ENCODE results near the gene RNF125. TPM values are rescaled to one million over a fixed set of nuclear protein-coding genes. Genes with fewer than 3 reads are reported as not detected.
A peak's percentile ranks its signal among the peaks of the same experiment; 100 is the strongest.
"Not testable (repeated sequence)": the region's sequence is repeated elsewhere in the genome, so short reads cannot be mapped to it uniquely, and the experiment has no call there.

The RNF125 gene
- total RNA-seq, 2 experiments from 2014 or later, result 35.6 to 36.0 TPM

DNA sequence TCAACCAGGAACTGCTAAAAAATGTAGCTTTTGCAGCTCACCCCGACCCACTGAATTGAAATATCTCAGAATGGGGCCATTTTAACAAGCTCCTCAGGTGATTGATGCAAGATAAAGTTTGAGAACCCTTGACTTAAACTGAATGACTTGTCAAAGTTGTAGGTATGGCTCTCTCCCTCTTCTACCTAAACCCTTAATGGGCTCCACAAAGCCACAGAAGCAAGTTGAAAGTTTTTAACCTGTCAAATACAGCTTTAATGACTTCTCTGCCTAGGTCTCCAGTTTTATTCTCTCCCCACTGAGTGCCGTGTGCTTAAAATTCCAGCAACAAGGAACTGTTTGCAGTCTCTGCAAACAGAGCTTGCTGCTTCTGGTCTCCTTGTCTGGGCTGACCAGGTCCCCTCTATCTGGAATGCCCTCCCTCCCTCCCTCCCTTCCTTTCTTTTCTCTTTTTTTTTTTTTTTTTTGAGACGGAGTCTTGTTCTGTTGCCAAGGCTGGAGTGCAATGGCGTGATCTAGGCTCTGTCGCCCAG, 19.7 kb upstream of the RNF125 start:
- CTCF ChIA-PET, result no interaction called here
- Mint-ChIP-seq H3K4me1 (no peaks in the 10 kb centered on the region), H3K4me3 (no peak overlapping the region), H3K27ac (no peak overlapping the region), H3K36me3 (ENCODE audit: low read depth) (no peaks in the 10 kb centered on the region), H3K9me3 (no peaks in the 10 kb centered on the region), H3K27me3 (peaks cover 2% of the 10 kb centered on the region)
- no peak for DNase-seq
- POLR2A ChIA-PET, result interaction anchor here (0.6 kb wide), 1 partner anchor 269 kb away, joined by 3 read pairs; no protein-coding TSS in a partner anchor

DNA sequence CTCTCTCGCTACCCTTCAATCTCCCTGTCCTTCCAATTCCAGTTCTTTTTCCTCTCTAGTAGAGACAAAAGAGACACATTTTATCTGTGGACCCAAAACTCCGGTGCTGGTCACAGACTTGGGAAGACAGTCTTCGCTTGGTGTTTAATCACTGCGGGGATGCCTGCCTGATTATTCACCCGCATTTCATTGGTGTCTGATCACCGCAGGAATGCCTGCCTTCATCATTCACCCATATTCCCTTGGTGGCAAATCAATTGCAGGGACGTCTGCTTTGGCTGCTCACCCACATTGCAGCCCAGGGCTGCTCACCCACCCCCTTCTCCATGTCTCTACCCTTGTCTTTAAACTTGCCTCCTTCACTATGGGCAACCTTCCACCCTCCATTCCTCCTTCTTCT, 17.5 kb upstream of the RNF125 start:
- H3K27ac Mint-ChIP-seq; POLR2A ChIA-PET; H3K4me3 Mint-ChIP-seq; H3K9me3 Mint-ChIP-seq; DNase-seq; H3K27me3 Mint-ChIP-seq; CTCF ChIA-PET; H3K4me1 Mint-ChIP-seq; H3K36me3 Mint-ChIP-seq (ENCODE audit: low read depth): not testable (repeated sequence)

DNA sequence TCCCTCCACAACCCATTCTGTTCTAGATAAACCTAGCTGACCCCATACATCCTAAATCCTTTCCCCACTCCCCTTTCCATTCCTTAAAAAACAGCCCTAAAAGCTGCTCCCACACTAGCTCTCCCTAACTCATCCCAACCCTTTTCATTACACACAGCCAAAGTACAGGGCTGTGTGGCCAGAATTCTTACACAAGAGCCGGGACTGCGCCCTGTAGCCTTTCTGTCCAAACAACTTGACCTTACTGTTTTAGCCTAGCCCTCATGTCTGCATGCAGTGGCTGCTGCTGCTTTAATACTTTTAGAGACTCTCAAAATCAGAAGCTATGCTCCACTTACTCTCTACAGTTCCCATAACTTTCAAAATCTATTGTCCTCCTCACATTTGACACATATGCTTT, 14.8 kb upstream of the RNF125 start:
- H3K36me3 Mint-ChIP-seq (ENCODE audit: low read depth); CTCF ChIA-PET; H3K4me3 Mint-ChIP-seq; H3K4me1 Mint-ChIP-seq; H3K27ac Mint-ChIP-seq; H3K9me3 Mint-ChIP-seq; H3K27me3 Mint-ChIP-seq; POLR2A ChIA-PET; DNase-seq: not testable (repeated sequence)

DNA sequence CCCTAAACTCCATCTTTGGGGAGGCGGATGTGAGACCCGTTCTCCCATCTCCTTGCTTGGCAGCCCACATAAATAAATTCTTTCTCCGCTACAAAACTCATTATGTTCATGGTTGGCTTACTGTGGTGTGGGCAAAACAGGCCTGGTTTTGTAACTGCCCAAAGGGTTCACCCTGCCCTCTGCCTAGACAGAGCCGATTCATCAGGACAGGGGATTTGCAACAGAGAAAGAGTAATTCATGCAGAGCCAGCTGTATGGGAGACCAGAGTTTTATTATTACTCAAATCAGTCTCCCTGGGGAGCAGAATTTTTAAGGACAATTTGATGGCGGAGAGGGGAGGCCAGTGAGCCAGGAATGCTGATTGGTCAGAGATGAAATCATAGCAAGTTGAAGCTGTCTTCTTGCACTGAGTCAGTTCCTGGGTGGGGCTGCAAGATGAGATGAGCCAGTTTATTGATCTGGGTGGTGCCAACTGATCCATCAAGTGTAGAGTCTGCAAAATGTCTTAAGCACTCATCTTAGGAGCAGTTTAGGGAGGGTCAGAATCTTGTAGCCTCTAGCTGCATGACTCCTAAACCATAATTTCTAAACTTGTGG, 8.4 kb upstream of the RNF125 start:
- DNase-seq, result no peak
- H3K36me3 Mint-ChIP-seq (ENCODE audit: low read depth), result peaks cover 5% of the 10 kb centered on the region
- H3K4me3 Mint-ChIP-seq, result no peak overlapping the region
- ChIA-PET CTCF (no interaction called here), POLR2A (no interaction called here)
- H3K27me3 Mint-ChIP-seq, result no peaks in the 10 kb centered on the region
- H3K27ac Mint-ChIP-seq, result peak overlapping the region; percentile 74
- H3K9me3 Mint-ChIP-seq, result peaks cover 5% of the 10 kb centered on the region
- H3K4me1 Mint-ChIP-seq, result peaks cover 15% of the 10 kb centered on the region

DNA sequence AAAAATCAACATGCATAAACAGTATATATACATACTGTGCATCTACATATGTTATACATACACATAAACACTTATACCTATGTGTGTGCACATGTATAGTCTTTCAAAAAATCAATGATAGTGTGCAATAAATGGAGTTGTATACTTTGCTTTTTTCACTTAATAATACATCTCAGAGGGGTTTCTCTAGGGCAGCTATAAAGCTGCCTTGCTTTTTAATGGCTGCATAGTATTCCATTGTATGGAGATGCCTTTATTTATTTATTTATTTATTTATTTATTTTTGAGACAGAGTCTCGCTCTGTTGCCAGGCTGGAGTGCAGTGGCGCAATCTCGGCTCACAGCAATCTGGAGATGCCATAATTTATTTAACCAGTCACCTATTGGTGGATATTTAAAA, 7.4 kb upstream of the RNF125 start:
- ChIA-PET POLR2A (no interaction called here), CTCF (no interaction called here)
- H3K4me3 Mint-ChIP-seq, result no peak overlapping the region
- no peak for DNase-seq
- peaks cover 5% of the 10 kb centered on the region for H3K9me3 Mint-ChIP-seq
- peaks cover 5% of the 10 kb centered on the region for H3K36me3 Mint-ChIP-seq (ENCODE audit: low read depth)
- H3K27me3 Mint-ChIP-seq, result no peaks in the 10 kb centered on the region
- H3K27ac Mint-ChIP-seq, result no peak overlapping the region
- H3K4me1 Mint-ChIP-seq, result peaks cover 22% of the 10 kb centered on the region

DNA sequence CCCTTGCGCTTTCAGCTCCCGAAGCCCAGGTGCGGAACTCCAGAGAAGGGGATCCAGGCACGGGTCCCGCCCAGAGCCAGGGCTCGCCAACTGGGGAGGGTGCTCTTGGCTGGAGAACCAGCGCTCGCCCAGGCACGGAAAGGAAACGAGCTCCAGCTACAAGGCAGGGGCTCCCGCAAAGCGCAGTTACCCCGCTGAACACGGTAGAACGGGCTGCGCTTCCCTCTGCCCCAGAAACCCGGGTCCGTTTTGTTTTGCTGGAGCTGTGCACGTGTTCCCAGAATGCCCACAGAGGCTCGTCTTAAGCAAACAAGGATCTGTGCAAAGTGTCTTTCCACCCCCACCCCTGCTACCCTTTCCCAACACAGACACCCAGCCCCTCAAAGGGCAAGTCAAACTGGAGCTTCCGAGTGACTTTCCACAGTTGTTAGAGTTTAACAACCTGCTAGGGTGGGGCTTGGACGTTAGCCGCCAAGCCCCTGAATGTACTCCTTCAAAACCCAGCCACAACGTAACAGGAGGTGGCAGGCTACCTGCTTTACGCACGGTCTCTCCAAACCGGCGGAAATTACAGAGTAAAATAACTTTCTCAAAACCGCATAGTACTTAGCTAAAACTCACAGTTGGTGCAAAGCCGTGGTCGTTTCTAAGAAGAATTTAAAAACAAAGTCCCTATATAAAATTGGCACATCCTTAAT, 775 bp downstream of the RNF125 start:
- peak; percentile 69 for DNase-seq
- peaks cover 32% of the 10 kb centered on the region for H3K36me3 Mint-ChIP-seq (ENCODE audit: low read depth)
- H3K9me3 Mint-ChIP-seq, result no peaks in the 10 kb centered on the region
- peak overlapping the region; percentile 98 for H3K4me3 Mint-ChIP-seq
- ChIA-PET CTCF (interaction anchor here (0.6 to 2.6 kb wide), 13 partner anchors 10 to 108 kb away, joined by 3 to 12 read pairs (median 5); partner anchors contain the start of gene RNF138), POLR2A (interaction anchor here (0.5 to 2.5 kb wide), 8 partner anchors 21 to 139 kb away, joined by 3 to 21 read pairs (median 7); partner anchors contain the start of genes RNF138 and TRAPPC8)
- peak overlapping the region; percentile 98 for H3K27ac Mint-ChIP-seq
- H3K27me3 Mint-ChIP-seq, result no peaks in the 10 kb centered on the region
- H3K4me1 Mint-ChIP-seq, result peaks cover 59% of the 10 kb centered on the region

DNA sequence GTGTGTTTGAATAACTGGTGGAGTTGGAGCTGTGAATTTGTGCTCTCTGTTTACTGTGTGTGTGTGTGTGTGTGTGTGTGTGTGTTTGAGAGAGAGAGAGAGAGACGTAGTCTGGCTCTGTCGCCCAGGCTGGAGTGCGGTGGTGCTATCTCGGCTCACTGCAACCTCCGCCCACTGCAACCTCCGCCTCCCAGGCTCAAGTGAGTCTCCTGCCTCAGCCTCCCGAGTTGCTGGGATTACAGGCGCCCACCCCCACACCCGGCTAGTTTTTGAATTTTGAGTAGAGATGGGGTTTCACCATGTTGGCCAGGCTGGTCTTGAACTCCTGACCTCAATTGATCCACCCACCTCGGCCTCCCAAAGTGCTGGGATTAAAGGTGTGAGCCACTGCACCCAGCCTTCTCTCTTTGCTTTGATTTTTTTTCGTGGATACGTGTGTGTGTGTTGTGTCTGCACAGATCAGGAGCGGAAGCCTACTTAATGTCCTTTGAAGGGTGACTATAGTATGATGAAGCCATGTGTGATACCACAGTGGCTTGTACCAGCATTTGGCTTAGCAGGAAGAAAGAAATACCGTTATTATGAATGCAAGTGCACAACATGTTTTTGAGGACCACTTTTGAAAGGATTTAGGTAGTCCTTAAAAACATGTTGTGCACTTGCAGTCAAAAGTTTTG, 1.5 kb downstream of the RNF125 start:
- Mint-ChIP-seq H3K36me3 (ENCODE audit: low read depth) (peaks cover 35% of the 10 kb centered on the region), H3K4me1 (peaks cover 65% of the 10 kb centered on the region), H3K27ac (peak overlapping the region; percentile 98), H3K4me3 (peak overlapping the region; percentile 98)
- CTCF ChIA-PET, result interaction anchor here (1.0 to 2.6 kb wide), 9 partner anchors 10 to 47 kb away, joined by 3 to 12 read pairs (median 5); no protein-coding TSS in a partner anchor
- POLR2A ChIA-PET, result interaction anchor here (0.5 to 2.5 kb wide), 5 partner anchors 33 to 138 kb away, joined by 3 to 21 read pairs (median 3); partner anchors contain the start of gene RNF138
- peak; percentile 65 for DNase-seq
- not testable (repeated sequence) for H3K27me3 Mint-ChIP-seq, H3K9me3 Mint-ChIP-seq

DNA sequence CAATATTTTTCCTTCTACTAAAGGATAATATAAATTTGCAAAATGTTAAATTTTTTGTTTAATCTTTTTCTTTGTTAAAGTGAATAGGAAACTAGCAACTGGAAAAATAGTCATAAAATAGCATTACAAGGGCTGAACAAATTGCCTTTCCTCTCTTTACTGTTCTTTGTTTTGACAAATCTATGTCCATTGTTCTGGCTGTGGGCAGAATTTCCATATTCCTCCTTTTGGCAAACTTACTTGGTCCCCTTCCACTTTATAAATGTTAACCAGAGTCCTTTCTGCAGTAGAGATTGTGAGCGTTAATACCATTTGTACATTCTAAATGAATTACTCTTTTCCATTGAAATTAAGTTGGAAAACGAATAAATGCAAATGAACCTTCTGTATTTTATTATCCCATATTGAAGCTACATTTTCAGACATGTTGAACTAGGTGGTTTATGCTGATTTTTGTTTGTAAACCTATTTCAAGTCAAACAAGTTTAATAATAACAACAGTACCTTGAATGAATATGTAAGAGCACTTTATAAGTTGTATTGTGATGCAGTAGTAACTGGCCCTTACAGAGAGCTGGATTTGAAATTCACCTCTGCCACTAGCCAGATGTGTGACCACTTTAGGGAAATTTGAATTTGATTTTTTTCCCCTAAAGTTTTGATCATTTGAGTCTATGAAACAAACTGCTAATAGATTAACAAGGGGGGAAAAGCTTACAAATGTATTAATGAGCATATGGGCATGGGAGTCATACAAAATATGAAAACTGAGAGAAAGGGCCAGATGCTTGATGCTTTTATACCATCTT, 3.3 kb downstream of the RNF125 start:
- Mint-ChIP-seq H3K36me3 (ENCODE audit: low read depth) (peaks cover 44% of the 10 kb centered on the region), H3K27ac (no peak overlapping the region), H3K27me3 (no peaks in the 10 kb centered on the region), H3K4me1 (peaks cover 68% of the 10 kb centered on the region), H3K9me3 (no peaks in the 10 kb centered on the region), H3K4me3 (peak overlapping the region; percentile 17)
- DNase-seq, result no peak
- CTCF ChIA-PET, result interaction anchor here (0.9 to 1.8 kb wide), 2 partner anchors 10 to 22 kb away, joined by 3 to 5 read pairs; no protein-coding TSS in a partner anchor
- POLR2A ChIA-PET, result no interaction called here

DNA sequence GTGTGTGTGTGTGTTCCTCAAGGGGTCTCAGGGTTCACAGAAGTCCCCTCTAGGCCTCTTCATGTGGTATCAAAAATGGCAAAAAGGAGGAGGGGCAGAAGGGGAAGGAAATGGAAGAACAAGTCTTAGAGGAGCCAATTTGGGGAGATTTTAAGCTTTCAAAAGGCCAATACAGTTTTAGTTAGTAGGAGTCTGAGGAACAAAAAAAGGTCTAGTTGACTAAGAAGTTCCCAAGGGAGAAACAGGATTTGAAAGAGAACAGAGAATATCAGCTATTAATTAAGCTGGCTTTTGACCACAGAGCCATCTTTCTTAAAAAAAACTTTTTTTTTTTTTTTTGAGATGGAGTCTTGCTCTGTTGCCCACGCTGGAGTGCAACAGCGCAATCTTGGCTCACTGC, 7.1 kb downstream of the RNF125 start:
- CTCF ChIA-PET, result interaction anchor here (0.6 to 1.4 kb wide), 3 partner anchors 34 to 60 kb away, joined by 3 to 5 read pairs (median 4); no protein-coding TSS in a partner anchor
- Mint-ChIP-seq H3K4me1 (peaks cover 83% of the 10 kb centered on the region), H3K27me3 (no peaks in the 10 kb centered on the region), H3K36me3 (ENCODE audit: low read depth) (peaks cover 61% of the 10 kb centered on the region), H3K27ac (peak overlapping the region; percentile 28), H3K4me3 (peak overlapping the region; percentile 2), H3K9me3 (no peaks in the 10 kb centered on the region)
- DNase-seq, result no peak
- POLR2A ChIA-PET, result no interaction called here

DNA sequence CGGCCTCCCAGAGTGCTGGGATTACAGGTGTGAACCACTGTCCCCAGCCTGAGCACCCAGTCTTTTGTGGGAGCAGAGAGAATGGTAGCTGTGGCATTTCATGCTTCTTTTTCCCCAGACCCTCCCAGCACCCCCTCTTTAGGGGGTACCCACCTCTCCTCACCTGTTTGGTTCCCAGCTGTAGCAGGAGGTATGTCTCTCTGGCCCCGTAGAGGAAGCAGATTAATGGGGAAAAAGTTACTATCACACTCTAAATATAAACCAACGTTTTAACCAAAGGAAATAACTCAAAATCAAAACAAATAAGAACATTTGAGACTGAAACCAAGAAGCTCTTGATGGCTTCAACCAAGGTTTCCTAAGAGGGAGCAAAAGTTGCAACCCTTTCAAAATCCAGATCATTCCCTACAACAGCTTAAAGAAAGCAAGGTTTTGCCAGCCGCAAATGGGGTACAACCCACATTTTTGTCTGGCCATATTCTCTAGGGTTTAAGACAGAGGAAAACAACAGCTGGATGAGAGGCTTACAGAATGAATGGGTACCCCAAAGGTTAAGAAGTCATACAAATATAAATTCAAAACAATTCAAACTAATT, 8.0 kb downstream of the RNF125 start:
- Mint-ChIP-seq H3K27me3 (no peaks in the 10 kb centered on the region), H3K36me3 (ENCODE audit: low read depth) (peaks cover 64% of the 10 kb centered on the region), H3K9me3 (no peaks in the 10 kb centered on the region), H3K4me3 (peak overlapping the region; percentile 60), H3K4me1 (peaks cover 81% of the 10 kb centered on the region), H3K27ac (peak overlapping the region; percentile 78)
- ChIA-PET CTCF (interaction anchor here (0.8 to 1.4 kb wide), 3 partner anchors 8 to 59 kb away, joined by 3 to 5 read pairs (median 3); no protein-coding TSS in a partner anchor), POLR2A (no interaction called here)
- DNase-seq, result no peak

DNA sequence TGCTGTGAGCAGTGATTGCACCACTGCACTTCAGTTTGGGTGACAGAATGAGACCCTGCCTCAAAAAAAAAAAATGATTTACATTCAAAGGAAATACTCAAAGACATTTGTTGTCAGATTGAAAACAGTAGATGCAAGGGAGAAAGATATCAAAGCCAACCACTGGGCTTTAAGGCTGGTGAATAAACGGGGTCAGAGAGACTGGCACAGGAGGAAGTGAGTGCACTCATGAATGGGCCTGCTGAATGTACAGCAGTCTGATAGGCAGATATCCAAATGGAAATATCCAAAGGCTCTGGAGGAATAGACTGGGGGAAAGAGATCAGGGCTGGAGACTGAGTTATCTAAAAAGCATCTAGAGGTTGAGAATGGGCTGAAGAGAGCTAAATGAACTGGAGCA, 10.9 kb downstream of the RNF125 start:
- CTCF ChIA-PET, result interaction anchor here (1.2 to 2.5 kb wide), 3 partner anchors 10 to 55 kb away, joined by 3 to 9 read pairs (median 3); no protein-coding TSS in a partner anchor
- Mint-ChIP-seq H3K9me3 (no peaks in the 10 kb centered on the region), H3K4me1 (peaks cover 76% of the 10 kb centered on the region)

DNA sequence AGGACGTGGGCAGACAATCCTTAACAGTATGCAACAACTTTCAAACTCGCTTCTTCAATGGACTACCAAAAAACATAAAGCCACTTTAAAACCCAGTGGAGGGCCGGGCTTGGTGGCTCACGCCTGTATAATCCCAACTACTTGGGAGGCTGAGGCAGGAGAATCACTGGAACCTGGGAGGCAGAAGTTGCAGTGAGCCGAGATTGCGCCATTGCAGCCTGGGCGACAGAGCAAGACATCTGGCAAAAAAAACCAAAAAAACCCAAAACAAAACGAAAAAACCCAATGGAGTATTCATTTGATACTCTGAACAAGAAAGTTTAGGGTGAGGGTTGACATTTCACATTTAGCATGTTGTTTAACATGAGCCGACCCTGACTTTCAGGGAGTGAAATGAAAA, 14.0 kb downstream of the RNF125 start:
- Mint-ChIP-seq H3K27ac (no peak overlapping the region), H3K36me3 (ENCODE audit: low read depth) (peaks cover 73% of the 10 kb centered on the region), H3K4me3 (no peak overlapping the region), H3K9me3 (peaks cover 4% of the 10 kb centered on the region), H3K27me3 (no peaks in the 10 kb centered on the region), H3K4me1 (peaks cover 68% of the 10 kb centered on the region)
- ChIA-PET POLR2A (interaction anchor here (0.6 kb wide), 1 partner anchor 49 kb away, joined by 4 read pairs; no protein-coding TSS in a partner anchor), CTCF (no interaction called here)
- DNase-seq, result no peak

More for the DNA sequence above, 10.9 kb downstream of the RNF125 start:
- Mint-ChIP-seq H3K27ac (peak overlapping the region; percentile 34), H3K27me3 (no peaks in the 10 kb centered on the region), H3K36me3 (ENCODE audit: low read depth) (peaks cover 66% of the 10 kb centered on the region), H3K4me3 (no peak overlapping the region)
- POLR2A ChIA-PET, result interaction anchor here (1.0 kb wide), 1 partner anchor 63 kb away, joined by 6 read pairs; no protein-coding TSS in a partner anchor
- DNase-seq, result no peak
